RWPE1 (cell line): ENCODE measurements around the gene CDH12.

Experiments used
- CTCF ChIA-PET: fragments of 350-600 bp; sonication (Branson Sonifier 250); formaldehyde crosslinking; extraction: SDS; loops from one replicate; lab custom pipeline; 2021; lab: Yijun Ruan, JAX
- POLR2A ChIA-PET: fragments of 400-600 bp; formaldehyde crosslinking; extraction: SDS; loops from one replicate; lab custom pipeline; 2020; ENCODE audit warnings: antibody characterized with exemption; ENCODE audit not compliant: low non-redundant PET; lab: Yijun Ruan, JAX
- DNase-seq: peaks from one replicate; pipeline ENCODE4 v3.0.0; 2012; ENCODE audit warnings: low spot score
- H3K27ac ChIP-seq: fragments of 450-650 bp; 2 replicates; pipeline ENCODE4 v1.5.1; 2017
- TF ChIP-seq, protein P1 (sequence below): fragments of 450-650 bp; conservative IDR thresholded peaks from 2 replicates; pipeline ENCODE4 v1.5.1; 2017; ENCODE audit warnings: low read depth, mild to moderate bottlenecking

Gene CDH12

GRCh38 chr5:22070186-22070728 is 782.9 kb downstream of the CDH12 start:
- ChIA-PET CTCF (no interaction called here), POLR2A (no interaction called here)
- TF ChIP-seq, protein P1, sequence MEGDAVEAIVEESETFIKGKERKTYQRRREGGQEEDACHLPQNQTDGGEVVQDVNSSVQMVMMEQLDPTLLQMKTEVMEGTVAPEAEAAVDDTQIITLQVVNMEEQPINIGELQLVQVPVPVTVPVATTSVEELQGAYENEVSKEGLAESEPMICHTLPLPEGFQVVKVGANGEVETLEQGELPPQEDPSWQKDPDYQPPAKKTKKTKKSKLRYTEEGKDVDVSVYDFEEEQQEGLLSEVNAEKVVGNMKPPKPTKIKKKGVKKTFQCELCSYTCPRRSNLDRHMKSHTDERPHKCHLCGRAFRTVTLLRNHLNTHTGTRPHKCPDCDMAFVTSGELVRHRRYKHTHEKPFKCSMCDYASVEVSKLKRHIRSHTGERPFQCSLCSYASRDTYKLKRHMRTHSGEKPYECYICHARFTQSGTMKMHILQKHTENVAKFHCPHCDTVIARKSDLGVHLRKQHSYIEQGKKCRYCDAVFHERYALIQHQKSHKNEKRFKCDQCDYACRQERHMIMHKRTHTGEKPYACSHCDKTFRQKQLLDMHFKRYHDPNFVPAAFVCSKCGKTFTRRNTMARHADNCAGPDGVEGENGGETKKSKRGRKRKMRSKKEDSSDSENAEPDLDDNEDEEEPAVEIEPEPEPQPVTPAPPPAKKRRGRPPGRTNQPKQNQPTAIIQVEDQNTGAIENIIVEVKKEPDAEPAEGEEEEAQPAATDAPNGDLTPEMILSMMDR, result no peak
- H3K27ac ChIP-seq, result no peak overlapping the region
- DNase-seq, result no peak

- H3K27ac ChIP-seq, result no peak overlapping the region
- TF ChIP-seq, protein P1, result no peak
- DNase-seq, result no peak
- POLR2A ChIA-PET, result no interaction called here
- CTCF ChIA-PET, result no interaction called here
Measured at GRCh38 chr5:22063717-22064116, 789.4 kb downstream of the CDH12 start.

DNA sequence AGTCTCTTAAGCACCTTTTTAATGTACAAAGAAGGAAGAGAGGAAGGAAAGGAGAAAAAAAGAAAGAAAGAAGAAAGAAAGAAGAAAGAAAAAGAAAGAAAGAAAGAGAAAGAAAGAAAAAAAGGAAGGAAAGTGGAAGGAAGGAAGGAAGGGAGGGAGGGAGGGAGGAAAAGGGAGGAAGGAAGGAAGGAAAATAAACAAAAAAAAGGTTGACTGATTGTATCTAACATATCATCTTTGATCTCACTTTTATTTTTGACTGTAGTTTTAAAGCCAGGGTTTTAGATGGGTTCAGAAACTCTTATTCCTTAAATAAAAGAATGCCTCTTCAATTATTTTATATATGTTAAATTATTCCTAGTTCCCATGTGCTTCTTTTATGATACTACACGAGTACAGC is 794.5 kb downstream of the CDH12 start:
- TF ChIP-seq, protein P1, result no peak
- no peak overlapping the region for H3K27ac ChIP-seq
- ChIA-PET POLR2A (no interaction called here), CTCF (interaction anchor here (0.7 kb wide), 1 partner anchor 692 kb away, joined by 3 read pairs; no protein-coding TSS in a partner anchor)
- no peak for DNase-seq

- DNase-seq, result no peak
- ChIA-PET CTCF (no interaction called here), POLR2A (no interaction called here)
- TF ChIP-seq, protein P1, result no peak
- H3K27ac ChIP-seq, result no peak overlapping the region
Measured at GRCh38 chr5:22057012-22057411, 796.1 kb downstream of the CDH12 start.

DNA sequence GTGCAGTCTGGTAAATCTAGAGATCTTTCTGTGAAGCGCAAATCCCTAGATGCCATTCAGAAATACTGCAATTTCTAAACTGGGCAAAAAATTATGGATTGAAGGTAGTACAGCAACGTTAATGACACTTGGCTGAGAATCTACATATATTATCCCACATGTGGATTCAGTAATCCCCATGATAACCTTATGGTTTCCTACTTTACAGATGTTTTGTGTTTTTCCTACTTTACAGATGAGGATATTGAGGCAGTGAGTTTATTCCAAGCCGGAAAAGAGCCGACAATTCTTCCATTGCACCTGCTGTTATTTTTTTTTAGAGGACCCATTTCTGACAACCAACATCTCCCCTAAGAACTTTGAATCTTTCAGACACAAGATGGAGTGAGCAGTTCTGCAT is 796.5 kb downstream of the CDH12 start:
- no peak for DNase-seq

DNA sequence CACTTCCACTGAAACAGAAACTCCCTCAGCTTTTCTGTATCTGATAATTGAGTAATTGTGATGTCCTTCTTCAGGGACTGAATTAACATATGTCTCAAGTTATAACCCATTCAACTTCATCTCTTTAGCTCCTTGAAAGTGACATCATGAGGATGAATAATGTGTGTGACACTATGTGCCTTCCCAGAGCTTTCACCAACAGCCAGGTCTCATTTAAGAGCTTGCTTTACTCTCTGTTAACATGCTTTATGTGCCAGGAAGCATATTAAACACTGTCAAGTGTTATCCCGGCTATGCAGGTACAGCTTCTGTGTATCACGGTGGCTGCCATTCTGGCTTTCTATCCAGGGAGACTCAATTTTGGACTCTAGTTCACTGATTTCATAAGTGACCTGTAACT is 799.9 kb downstream of the CDH12 start:
- H3K27ac ChIP-seq, result no peak overlapping the region
- no peak for DNase-seq
- TF ChIP-seq, protein P1, result no peak
- POLR2A ChIA-PET, result no interaction called here
- CTCF ChIA-PET, result interaction anchor here (0.6 kb wide), 1 partner anchor 242 kb away, joined by 3 read pairs; no protein-coding TSS in a partner anchor

More for the DNA sequence above, 796.5 kb downstream of the CDH12 start:
- TF ChIP-seq, protein P1, result no peak
- no peak overlapping the region for H3K27ac ChIP-seq
- ChIA-PET CTCF (no interaction called here), POLR2A (no interaction called here)
